HK-2 (cell line): ENCODE measurements around the gene FABP2.
"Not testable (repeated sequence)": the region's sequence is repeated elsewhere in the genome, so short reads cannot be mapped to it uniquely, and the experiment has no call there.

ENCODE experiments used
- DNase-seq: peaks from one replicate; pipeline ENCODE4 v3.0.0-alpha.2; 2018; ENCODE audit not compliant: unreplicated experiment

The FABP2 gene

DNA sequence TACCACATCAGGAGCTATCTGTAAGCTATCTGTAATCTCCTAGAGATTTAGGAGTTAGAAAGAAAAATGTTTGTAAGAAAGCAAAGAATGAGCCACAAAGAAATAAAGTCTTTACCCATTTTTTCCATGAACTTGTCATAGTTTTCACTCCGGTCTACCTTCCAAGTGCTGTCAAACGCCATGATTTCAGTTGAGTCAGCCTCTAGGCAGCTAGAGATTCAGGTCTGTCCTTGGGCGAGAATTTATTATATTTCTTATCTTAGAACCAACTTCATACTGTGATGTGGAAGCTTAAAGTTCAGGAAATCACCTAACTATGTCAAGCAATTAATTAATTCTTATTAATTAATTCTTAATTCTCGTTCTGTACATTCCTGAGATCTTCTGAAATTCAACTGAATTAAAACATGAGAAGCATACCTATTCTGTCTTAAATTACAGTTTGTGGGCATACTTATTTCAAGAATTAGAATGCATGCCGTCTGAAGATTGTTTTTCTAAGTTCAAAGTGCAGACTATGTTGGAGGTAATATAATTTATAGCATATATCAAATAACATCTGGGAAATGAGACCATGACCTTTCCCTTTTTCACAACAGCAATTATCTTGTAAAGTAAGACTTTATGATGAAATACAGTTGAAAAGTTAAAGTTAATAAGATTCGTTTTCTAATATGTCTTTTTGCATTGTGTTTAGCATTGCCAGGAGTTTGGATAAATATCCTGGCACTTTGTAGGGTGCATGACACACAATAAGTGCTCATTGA lies at the start of gene FABP2:
Gene FABP2 (minus strand): TSS at position 218 of the 767 bp plus-strand sequence. CDS start 36 bp downstream, at position 182.
- DNase-seq, result no peak

DNA sequence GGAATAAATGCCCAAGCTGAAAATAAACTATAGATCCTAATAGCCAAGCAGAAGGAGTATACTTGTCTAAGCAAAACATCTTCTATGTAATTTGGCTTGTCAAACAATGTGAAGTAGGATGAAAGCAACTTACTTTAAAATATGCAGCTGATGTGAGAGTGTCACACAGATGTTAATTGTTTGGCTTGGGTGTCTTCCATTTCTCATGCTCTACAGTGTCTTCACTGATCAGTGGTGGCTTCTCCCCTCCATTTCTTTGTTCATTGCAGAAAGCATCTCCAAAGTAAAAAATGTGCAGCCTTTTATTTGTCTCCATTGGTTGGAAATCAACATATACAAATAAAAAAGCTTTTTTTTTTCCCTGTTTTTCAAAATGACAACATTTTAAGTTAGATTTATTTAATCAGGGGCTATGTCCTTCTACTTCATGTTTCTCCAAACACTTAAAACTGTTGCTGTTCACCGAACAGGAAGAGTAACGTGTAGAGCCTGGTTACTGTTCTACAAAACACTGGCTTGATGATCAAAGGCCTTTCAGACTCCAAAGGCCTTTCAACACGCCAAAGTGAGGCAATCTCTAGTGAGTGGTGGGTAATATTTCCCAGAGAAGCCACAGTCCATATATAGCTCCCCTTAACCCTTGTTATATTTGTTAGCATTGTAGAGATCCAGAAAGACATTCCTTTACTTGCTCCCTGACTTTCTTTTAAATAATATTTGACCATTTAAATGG lies 49.2 kb upstream of the FABP2 start:
- not testable (repeated sequence) for DNase-seq

DNA sequence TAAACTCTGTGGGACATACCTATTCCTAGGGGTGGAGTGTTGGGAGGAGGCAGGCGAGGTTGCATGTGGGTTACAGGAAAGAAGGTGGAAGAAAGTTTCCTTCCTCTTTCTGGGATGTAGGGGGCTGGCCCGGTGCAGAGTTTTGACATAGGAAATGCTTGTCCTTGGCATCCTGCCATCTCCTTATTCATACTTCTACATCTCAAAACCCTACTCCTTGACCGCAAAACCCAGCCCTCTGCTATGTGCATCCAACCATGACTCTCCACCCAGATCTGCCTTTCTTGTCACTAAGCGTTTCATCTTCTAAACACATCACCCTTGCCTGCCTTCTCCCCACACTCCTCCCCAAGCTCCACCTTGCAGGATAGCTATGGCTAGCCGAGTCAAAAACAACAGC lies 48.5 kb upstream of the FABP2 start:
- DNase-seq, result peak; percentile 60

- DNase-seq, result not testable (repeated sequence)
These were observed 44.9 kb upstream of the FABP2 start for GRCh38 chr4:119366802-119367201.

- DNase-seq, result not testable (repeated sequence)
These were observed 42.3 kb upstream of the FABP2 start for GRCh38 chr4:119364203-119364602.

DNA sequence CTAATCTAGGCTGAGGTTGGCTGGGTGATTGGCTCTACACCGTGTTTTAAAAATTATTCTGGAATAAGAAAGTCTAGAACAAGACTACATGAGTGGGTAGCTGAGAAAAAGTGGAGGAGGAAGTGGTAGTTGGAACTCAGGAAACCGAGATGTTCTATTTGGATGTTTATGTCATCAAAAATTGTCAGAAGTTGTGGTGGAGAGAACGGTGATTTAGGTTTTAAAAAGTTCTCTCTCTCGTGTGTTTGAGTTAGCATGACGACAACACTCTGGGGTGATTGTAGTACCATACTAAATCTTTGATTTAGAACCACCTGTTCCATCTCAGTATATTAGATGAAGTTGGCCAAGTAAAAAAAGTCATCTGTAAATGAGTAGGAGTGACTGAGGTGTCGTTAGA lies 41.4 kb upstream of the FABP2 start:
- DNase-seq, result not testable (repeated sequence)

DNA sequence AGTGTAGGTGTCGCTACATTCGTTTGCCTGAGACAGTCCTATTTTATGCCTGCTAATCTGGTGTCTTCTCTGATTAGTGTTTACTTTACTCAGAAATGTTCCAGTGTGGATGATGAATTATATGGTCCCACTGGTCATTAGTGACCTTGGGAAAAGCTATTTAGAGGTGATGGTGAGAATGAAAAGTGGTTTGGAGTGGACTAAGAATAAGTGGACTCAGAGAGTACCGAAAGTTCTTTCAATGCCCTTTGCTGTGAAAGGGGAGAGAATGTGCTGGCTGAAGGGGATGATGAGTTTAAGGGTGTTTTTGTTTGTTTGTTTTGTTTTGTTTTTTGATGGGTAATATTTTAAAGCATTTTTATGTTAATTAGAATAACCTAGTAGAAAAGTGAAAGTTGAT lies 40.5 kb upstream of the FABP2 start:
- not testable (repeated sequence) for DNase-seq

DNA sequence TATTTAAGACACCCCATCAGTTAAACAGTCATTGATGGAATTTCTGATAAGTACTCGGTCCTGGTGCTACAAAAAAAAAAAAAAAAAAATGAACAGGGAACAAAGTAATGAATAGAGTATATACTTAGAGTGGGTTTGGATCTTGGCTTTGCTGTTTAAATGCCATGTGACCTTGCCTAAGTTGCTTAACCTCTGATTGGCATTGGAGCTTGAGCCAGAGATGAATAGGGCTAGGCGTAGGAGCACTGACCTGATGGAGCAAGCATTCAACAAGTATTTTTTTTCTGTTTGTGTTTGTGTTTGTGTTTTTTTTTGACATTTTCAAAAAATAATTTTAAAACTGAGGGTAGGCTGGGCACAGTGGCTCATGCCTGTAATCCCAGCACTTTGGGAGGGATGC lies 37.9 kb upstream of the FABP2 start:
- not testable (repeated sequence) for DNase-seq

DNA sequence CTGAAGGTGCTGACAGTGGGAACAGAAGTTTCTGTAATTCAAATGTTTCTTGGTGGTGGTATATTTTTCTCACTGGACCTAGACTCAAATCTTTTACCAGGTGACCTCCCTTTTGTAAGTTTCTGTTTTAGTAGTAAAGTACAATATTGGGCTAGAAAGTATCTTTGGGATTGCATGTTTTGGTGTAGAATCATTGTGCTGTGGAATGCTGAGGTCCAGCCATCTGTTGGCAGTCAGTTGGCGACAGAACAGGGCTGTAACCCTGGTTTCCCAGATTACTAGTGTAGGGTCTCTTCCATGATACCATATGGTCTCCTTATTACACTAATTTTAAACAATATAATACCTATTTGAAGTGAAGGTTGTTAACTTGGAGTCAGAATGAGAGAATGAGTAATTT lies 34.9 kb upstream of the FABP2 start:
- DNase-seq, result not testable (repeated sequence)

DNA sequence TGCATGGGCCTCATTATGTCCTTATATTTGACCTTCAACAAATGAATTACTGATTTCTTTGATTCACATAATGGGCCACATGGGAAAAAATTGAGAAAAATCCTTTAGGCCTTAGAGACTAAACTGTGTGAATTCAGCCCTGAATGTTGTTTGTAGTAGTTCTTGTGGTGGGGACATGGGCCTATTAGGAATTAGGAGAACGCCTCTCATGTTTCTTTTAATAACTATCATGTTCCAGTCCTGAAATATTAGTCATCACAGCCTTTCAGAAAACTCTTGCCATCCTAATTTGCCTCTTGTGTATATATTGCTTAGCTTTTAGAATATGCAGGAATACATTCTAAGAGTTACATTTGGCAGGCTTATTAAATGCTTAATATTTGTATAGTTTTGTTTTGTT lies 34.1 kb upstream of the FABP2 start:
- DNase-seq, result not testable (repeated sequence)

GRCh38 chr4:119353364-119353763 lies 31.4 kb upstream of the FABP2 start:
- not testable (repeated sequence) for DNase-seq

GRCh38 chr4:119348169-119348568 lies 26.2 kb upstream of the FABP2 start:
- not testable (repeated sequence) for DNase-seq

- not testable (repeated sequence) for DNase-seq
These were observed 21.4 kb upstream of the FABP2 start for GRCh38 chr4:119343293-119343692.

DNA sequence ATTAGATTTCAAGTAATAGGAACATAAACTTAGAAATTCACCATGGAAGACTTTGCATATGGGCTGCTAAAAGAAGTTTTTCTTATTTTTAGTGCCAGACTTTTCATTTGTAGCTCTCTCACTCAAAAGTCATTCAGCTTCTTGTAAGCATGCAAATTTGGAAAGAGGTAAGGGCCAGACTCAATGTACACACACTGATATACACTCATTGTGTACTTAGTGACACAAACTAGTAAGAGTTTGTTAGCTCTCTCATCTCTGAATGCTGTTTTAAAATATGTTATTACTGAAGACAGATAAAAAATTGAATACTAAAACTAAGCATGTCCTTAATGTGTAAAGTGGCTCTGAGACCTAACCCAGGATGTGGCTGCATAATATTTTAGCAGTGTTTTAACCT lies 18.0 kb upstream of the FABP2 start:
- not testable (repeated sequence) for DNase-seq

GRCh38 chr4:119337010-119337409 lies 15.1 kb upstream of the FABP2 start:
- DNase-seq, result no peak

GRCh38 chr4:119336332-119336979 lies 14.5 kb upstream of the FABP2 start:
- not testable (repeated sequence) for DNase-seq

GRCh38 chr4:119329835-119330620 lies 8.1 kb upstream of the FABP2 start:
- DNase-seq, result no peak

DNA sequence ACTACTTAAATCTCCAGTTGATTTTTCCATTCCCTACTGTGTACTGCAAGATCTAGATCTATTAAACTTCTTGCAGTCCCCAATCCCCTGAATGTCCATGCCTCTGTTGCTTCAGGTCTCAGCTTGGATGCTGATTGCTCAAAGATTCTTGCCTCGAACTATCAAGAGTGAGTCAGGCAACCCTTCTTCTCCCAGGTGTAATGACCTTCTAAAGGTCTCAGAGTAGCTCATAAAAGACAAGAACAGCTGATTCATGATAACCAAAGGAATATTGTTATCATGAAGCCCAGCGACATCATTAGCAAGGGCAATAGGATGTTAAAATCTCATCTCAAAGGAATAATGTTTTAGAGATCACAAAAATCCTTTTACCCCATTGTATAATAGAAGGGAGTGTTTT lies 6.8 kb upstream of the FABP2 start:
- no peak for DNase-seq

DNA sequence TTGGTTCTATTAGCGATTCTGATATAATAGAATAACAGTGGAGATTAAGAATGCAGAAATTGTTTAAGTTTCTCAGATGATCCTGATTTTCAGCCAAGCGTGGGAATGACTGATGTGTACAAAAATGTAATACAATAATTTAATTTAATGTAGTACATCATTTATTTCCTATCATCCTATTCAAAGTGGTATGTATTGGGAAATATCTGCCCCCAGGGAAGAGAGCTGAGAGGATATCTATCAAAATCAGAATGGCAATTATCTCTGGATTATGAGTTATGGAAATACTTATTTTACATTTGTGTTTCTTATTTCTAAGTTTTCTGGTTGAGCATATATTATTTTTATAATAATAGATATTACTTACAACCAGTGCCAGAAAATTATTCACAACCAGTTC lies 3.9 kb downstream of the FABP2 start:
- no peak for DNase-seq

- no peak for DNase-seq
These were observed 6.9 kb downstream of the FABP2 start for GRCh38 chr4:119315036-119315435.

DNA sequence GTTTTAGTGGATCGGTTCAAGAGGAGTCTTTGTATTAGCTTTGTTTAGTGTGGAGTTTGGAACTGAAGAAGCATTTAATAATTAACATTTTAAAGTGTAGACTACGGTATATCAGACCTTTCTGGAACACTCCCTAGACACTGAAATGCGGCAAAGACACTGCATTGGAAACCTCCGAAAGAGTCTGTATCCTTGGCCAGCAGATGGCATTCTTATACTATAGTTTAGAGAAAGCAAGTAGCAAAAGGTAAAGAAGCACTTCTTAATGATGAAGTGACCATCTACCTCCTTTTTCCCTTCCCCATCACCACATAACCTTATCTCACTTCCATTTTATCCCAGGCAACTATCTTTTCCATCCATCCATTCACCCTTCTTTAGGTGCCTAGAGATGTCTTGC lies 7.6 kb downstream of the FABP2 start:
- DNase-seq, result no peak

DNA sequence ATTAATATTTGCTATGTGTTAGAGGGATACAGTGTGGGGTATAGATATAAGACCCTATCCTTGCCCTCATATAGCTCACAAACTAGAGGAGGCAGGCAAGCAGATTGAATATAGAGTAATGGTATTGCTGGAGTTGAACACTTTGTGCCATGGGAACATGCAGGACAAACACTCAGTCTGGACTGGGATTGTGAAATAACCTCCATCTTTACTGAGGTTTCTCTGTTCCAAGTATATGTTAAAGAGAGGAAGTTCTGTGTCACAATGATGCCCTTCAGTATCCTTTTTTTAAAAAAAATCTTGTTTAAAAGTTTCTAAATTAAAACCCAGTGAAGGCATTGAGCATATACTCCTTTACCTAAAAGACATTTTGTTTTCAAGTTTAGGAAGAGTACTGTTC lies 8.7 kb downstream of the FABP2 start:
- no peak for DNase-seq
